MCF 10A (cell line): ENCODE measurements around the gene CHN1. TPM values are rescaled to one million over a fixed set of nuclear protein-coding genes. Genes with fewer than 3 reads are reported as not detected.

Experiments
- BruUV-seq: library from RNA; stranded (reverse); fragments of 400-500 nt; replicated peaks from 2 replicates; lab custom pipeline; 2021; lab: Mats Ljungman, UMichigan
- CTCF ChIA-PET: fragments of 300-600 bp; sonication (Branson Sonifier 250); formaldehyde crosslinking; extraction: SDS; loops from one replicate; lab custom pipeline; 2021; ENCODE audit warnings: antibody characterized with exemption, inconsistent platforms; lab: Yijun Ruan, JAX
- POLR2A ChIA-PET: fragments of 300-600, 350-650 bp; sonication (Branson Sonifier 250); formaldehyde crosslinking; extraction: SDS; loops from one replicate; lab custom pipeline; 2020; ENCODE audit warnings: antibody characterized with exemption, inconsistent platforms; lab: Yijun Ruan, JAX
- DNase-seq: peaks from one replicate; pipeline ENCODE4 v3.0.0-alpha.2; 2018; ENCODE audit not compliant: unreplicated experiment
- H3K27ac Mint-ChIP-seq: one replicate; pipeline ENCODE4 v1.8.0; 2022; ENCODE audit warnings: mild to moderate bottlenecking, low read depth, mixed read lengths; ENCODE audit not compliant: unreplicated experiment
- H3K27me3 Mint-ChIP-seq: one replicate; pipeline ENCODE4 v1.8.0; 2022; ENCODE audit warnings: mixed read lengths; ENCODE audit not compliant: insufficient read depth, unreplicated experiment
- H3K36me3 Mint-ChIP-seq: one replicate; pipeline ENCODE4 v1.8.0; 2022; ENCODE audit warnings: mild to moderate bottlenecking, moderate library complexity, mixed read lengths; ENCODE audit not compliant: insufficient read depth, unreplicated experiment
- H3K4me1 Mint-ChIP-seq: one replicate; pipeline ENCODE4 v1.8.0; 2022; ENCODE audit warnings: mixed read lengths; ENCODE audit not compliant: insufficient read depth, unreplicated experiment
- H3K4me3 Mint-ChIP-seq: one replicate; pipeline ENCODE4 v1.8.0; 2022; ENCODE audit warnings: mild to moderate bottlenecking, moderate library complexity, mixed read lengths; ENCODE audit not compliant: unreplicated experiment
- H3K9me3 Mint-ChIP-seq: one replicate; pipeline ENCODE4 v1.8.0; 2022; ENCODE audit warnings: mixed read lengths; ENCODE audit not compliant: unreplicated experiment
- intact Hi-C: fragments of 100-400 bp; cut with micrococcal nuclease; formaldehyde crosslinking; loops from 2 replicates; pipeline ENCODE4 v1.14.1; 2022
- total RNA-seq: library from RNA; stranded (reverse); gene quantifications from 2 replicates; pipeline ENCODE4 v1.2.3, GENCODE V29; 2022
- TF ChIP-seq, protein P1 (sequence below): fragments of 200-600 bp; IDR thresholded peaks from one replicate; pipeline ENCODE4 v1.8.0; 2022; ENCODE audit warnings: antibody characterized with exemption, mild to moderate bottlenecking; ENCODE audit not compliant: unreplicated experiment

Gene CHN1
- total RNA-seq, 1 experiment from 2014 or later = 6.0 TPM

GRCh38 chr2:174786066-174786725 lies 219.0 kb downstream of the CHN1 start:
- H3K27me3 Mint-ChIP-seq = no peaks in the 10 kb centered on the region
- TF ChIP-seq, protein P1, sequence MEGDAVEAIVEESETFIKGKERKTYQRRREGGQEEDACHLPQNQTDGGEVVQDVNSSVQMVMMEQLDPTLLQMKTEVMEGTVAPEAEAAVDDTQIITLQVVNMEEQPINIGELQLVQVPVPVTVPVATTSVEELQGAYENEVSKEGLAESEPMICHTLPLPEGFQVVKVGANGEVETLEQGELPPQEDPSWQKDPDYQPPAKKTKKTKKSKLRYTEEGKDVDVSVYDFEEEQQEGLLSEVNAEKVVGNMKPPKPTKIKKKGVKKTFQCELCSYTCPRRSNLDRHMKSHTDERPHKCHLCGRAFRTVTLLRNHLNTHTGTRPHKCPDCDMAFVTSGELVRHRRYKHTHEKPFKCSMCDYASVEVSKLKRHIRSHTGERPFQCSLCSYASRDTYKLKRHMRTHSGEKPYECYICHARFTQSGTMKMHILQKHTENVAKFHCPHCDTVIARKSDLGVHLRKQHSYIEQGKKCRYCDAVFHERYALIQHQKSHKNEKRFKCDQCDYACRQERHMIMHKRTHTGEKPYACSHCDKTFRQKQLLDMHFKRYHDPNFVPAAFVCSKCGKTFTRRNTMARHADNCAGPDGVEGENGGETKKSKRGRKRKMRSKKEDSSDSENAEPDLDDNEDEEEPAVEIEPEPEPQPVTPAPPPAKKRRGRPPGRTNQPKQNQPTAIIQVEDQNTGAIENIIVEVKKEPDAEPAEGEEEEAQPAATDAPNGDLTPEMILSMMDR = no peak
- BruUV-seq = no TSS peak
- DNase-seq = no peak
- no peaks in the 10 kb centered on the region for H3K9me3 Mint-ChIP-seq
- no peaks in the 10 kb centered on the region for H3K36me3 Mint-ChIP-seq
- no peaks in the 10 kb centered on the region for H3K4me1 Mint-ChIP-seq
- no peak overlapping the region for H3K27ac Mint-ChIP-seq
- H3K4me3 Mint-ChIP-seq = no peak overlapping the region
- CTCF ChIA-PET = interaction anchor here (2.4 kb wide), 1 partner anchor 15 kb away, joined by 12 read pairs; no protein-coding TSS in a partner anchor
- POLR2A ChIA-PET = no interaction called here
- intact Hi-C loops = no loop called here

- no peak for DNase-seq
- ChIA-PET CTCF (interaction anchor here (0.6 to 2.4 kb wide), 4 partner anchors 14 to 200 kb away, joined by 3 to 12 read pairs (median 4); no protein-coding TSS in a partner anchor), POLR2A (no interaction called here)
- no TSS peak for BruUV-seq
- Mint-ChIP-seq H3K27ac (no peak overlapping the region), H3K9me3 (no peaks in the 10 kb centered on the region), H3K27me3 (no peaks in the 10 kb centered on the region), H3K36me3 (no peaks in the 10 kb centered on the region), H3K4me1 (no peaks in the 10 kb centered on the region), H3K4me3 (no peak overlapping the region)
- intact Hi-C loops = no loop called here
- TF ChIP-seq, protein P1 = no peak
Observed at GRCh38 chr2:174785481-174785880, 219.7 kb downstream of the CHN1 start.

DNA sequence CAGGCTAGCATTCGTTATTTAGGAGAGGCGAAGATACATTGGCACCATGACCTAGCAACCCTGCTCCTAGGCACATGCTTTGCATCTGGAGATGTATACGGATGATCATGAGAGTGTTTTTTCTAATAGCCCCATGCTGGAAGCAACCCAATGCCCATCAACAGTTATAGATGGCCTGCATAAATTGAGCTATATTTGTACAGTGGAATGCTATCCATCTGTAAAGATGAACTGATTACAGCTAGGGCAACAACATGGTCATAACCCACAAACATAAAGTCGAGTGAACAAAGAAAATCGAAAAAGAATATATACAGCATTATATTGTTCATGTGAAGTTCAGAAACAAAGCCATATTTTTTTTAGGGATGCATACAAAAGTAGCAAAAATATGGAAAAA lies 220.3 kb downstream of the CHN1 start:
- no peaks in the 10 kb centered on the region for H3K4me1 Mint-ChIP-seq
- no peaks in the 10 kb centered on the region for H3K36me3 Mint-ChIP-seq
- TF ChIP-seq, protein P1 = no peak
- DNase-seq = no peak
- H3K9me3 Mint-ChIP-seq = no peaks in the 10 kb centered on the region
- ChIA-PET CTCF (interaction anchor here (0.6 to 2.4 kb wide), 6 partner anchors 11 to 200 kb away, joined by 3 to 12 read pairs (median 4); no protein-coding TSS in a partner anchor), POLR2A (interaction anchor here (1.2 kb wide), 1 partner anchor 10 kb away, joined by 3 read pairs; no protein-coding TSS in a partner anchor)
- H3K27me3 Mint-ChIP-seq = no peaks in the 10 kb centered on the region
- BruUV-seq = no TSS peak
- H3K27ac Mint-ChIP-seq = no peak overlapping the region
- intact Hi-C loops = no loop called here
- no peak overlapping the region for H3K4me3 Mint-ChIP-seq

DNA sequence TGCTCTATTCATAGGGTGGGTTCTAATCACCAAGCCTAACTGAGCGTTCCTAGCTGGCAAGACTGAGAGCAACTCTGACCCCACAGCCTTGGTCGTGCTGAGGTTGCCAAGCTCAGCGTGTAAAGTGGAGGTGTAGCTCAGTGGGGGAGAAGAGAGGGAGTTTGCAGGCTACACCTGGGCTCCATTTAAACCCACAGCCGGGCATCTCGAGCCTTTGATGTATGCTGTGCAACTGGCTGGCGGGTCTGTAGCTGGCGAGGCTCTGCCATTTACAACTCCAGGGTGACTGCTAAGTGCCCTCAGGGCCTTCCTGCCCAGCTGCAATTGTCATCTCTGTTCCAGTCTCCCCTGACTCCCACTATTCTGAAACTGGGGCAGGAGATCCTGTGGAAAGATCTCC lies 220.9 kb downstream of the CHN1 start:
- TF ChIP-seq, protein P1 = no peak
- ChIA-PET POLR2A (interaction anchor here (0.6 to 1.2 kb wide), 2 partner anchors 11 to 12 kb away, joined by 3 to 6 read pairs; no protein-coding TSS in a partner anchor), CTCF (interaction anchor here (0.7 to 2.4 kb wide), 5 partner anchors 11 to 201 kb away, joined by 3 to 12 read pairs (median 4); no protein-coding TSS in a partner anchor)
- H3K27me3 Mint-ChIP-seq = no peaks in the 10 kb centered on the region
- DNase-seq = no peak
- no peak overlapping the region for H3K27ac Mint-ChIP-seq
- no peaks in the 10 kb centered on the region for H3K36me3 Mint-ChIP-seq
- intact Hi-C loops = no loop called here
- no peaks in the 10 kb centered on the region for H3K9me3 Mint-ChIP-seq
- H3K4me3 Mint-ChIP-seq = no peak overlapping the region
- BruUV-seq = no TSS peak
- H3K4me1 Mint-ChIP-seq = no peaks in the 10 kb centered on the region
